Right lobe of liver (tissue), 6 donors: ENCODE data around the gene DLG2. TPM values are rescaled to one million over a fixed set of nuclear protein-coding genes. Genes with fewer than 3 reads are reported as not detected.

ENCODE experiments used
- ATAC-seq, 4 donors: fragments of 200-7000 bp; cut with Tn5 transposase; one replicate each; pipeline ENCODE4 v1.9.1; 2020; ENCODE audit warnings: mild to moderate bottlenecking in 4 of 4, moderate library complexity in 4 of 4
- DNase-seq, 3 donors: peaks; one replicate each; pipeline ENCODE4 v3.0.0-alpha.2; 2020
- H3K27ac ChIP-seq, 3 donors: fragments of 200-600 bp; one replicate each; pipeline ENCODE4 v1.8.0; 2022
- H3K27me3 ChIP-seq, 2 donors: fragments of 200-600 bp; one replicate each; pipeline ENCODE4 v1.8.0; 2022
- H3K36me3 ChIP-seq, 4 donors: fragments of 200-600 bp; sonication (generic) in 1 of 4; one replicate each; pipeline versions ENCODE4 v1.5.1 to v1.8.0; 2017 to 2022; ENCODE audit warnings: control low read depth in 1 of 4
- H3K4me1 ChIP-seq, 4 donors: fragments of 200-600 bp; sonication (generic) in 1 of 4; one replicate each; pipeline versions ENCODE4 v1.5.1 to v1.8.0; 2017 to 2022; ENCODE audit warnings: control low read depth in 1 of 4
- H3K4me3 ChIP-seq, 3 donors: fragments of 200-600 bp; one replicate each; pipeline ENCODE4 v1.8.0; 2022
- H3K9me3 ChIP-seq, 4 donors: fragments of 200-600 bp; sonication (generic) in 1 of 4; one replicate each; pipeline versions ENCODE4 v1.5.1 to v1.8.0; 2017 to 2022; ENCODE audit warnings: control low read depth in 1 of 4
- CTCF ChIP-seq, 4 donors: fragments of 200-600 bp in 3 of 4; fragments of 450-650 bp in 1 of 4; IDR thresholded peaks; one replicate each; pipeline versions ENCODE4 v1.5.1 to v1.8.0; 2016 to 2022; ENCODE audit warnings: antibody characterized with exemption in 4 of 4, mild to moderate bottlenecking in 2 of 4
- POLR2A ChIP-seq: fragments of 450-650 bp; IDR thresholded peaks from one replicate; pipeline ENCODE4 v1.6.1; 2017; ENCODE audit warnings: antibody characterized with exemption, mild to moderate bottlenecking
- WGBS: methylation state at CpG from one replicate; pipeline ENCODE4 v1.1.6; 2018; ENCODE audit warnings: low coverage, low lambda C conversion rate; ENCODE audit not compliant: insufficient coverage; ENCODE audit errors: missing lambda C conversion rate; 5-methylcytosine and 5-hydroxymethylcytosine counted together
- intact Hi-C, 2 donors: fragments of 100-400 bp; cut with DNase I; formaldehyde crosslinking; loops; one replicate each; pipeline versions ENCODE4 v1.11.2 to v1.14.1; 2022
- total RNA-seq, 6 experiments: library from RNA; depleted of rRNA in 2 of 6; stranded (reverse); fragments of >200 nt in 2 of 6; fragmentation: NEBNext Ultra II Directional in 3 of 6; extraction: Animal tissue kit (Norgen Biotek cat#: 25700) in 3 of 6; gene quantifications; one replicate each; pipeline versions ENCODE4 v1.1.0 to v1.2.4, GENCODE V29; 2016 to 2023
- donor health status: DM: no; HTN: yes; CAD: no.
- donor health status: DM: no; HTN: no; CAD: no.
- donor health status: DM: no; HTN: no; CAD: no.
- donor health status: DM: no; HTN: yes; CAD: no.
- donor health status: DM: no; HTN: yes; CAD: no.

The DLG2 gene
- total RNA-seq, 6 experiments from 2014 or later, result 1.2 to 6.4 (median 2.5) TPM

- no peak overlapping the region for H3K4me3 ChIP-seq
- H3K4me1 ChIP-seq, result peaks cover 0 to 8% (median under 1%) of the 10 kb centered on the region in 4 donors
- H3K27ac ChIP-seq, result no peak overlapping the region
- intact Hi-C loops, result no loop called here
- ATAC-seq (no peak), DNase-seq (no peak)
- no peaks in the 10 kb centered on the region for H3K27me3 ChIP-seq
- H3K36me3 ChIP-seq, result no peaks in the 10 kb centered on the region
- no peaks in the 10 kb centered on the region for H3K9me3 ChIP-seq
- TF ChIP-seq CTCF (IDR thresholded peaks at IDR 0.05), result no peak
- no peak for TF ChIP-seq POLR2A
Measured at GRCh38 chr11:84236436-84236835, 1390.7 kb downstream of the DLG2 start.

- ATAC-seq, result no peak
- WGBS, result 76% methylated on average over 4 of the region's 4 CpGs
Measured at GRCh38 chr11:84234462-84235202, 1392.5 kb downstream of the DLG2 start.

GRCh38 chr11:84234011-84234410, 1393.1 kb downstream of the DLG2 start:
- TF ChIP-seq POLR2A, result no peak
- TF ChIP-seq CTCF (IDR thresholded peaks at IDR 0.05), result no peak
- no peak overlapping the region for H3K4me3 ChIP-seq
- no peak overlapping the region for H3K27ac ChIP-seq
- intact Hi-C loops, result no loop called here
- WGBS, result 50% methylated on average over 1 of the region's 2 CpGs
- H3K36me3 ChIP-seq, result no peaks in the 10 kb centered on the region
- DNase-seq (no peak), ATAC-seq (no peak)
- no peaks in the 10 kb centered on the region for H3K4me1 ChIP-seq
- H3K9me3 ChIP-seq, result no peaks in the 10 kb centered on the region
- no peaks in the 10 kb centered on the region for H3K27me3 ChIP-seq

More at GRCh38 chr11:84234462-84235202, 1392.5 kb downstream of the DLG2 start:
- Histone ChIP-seq H3K36me3 (no peaks in the 10 kb centered on the region), H3K4me1 (no peaks in the 10 kb centered on the region), H3K9me3 (no peaks in the 10 kb centered on the region), H3K4me3 (no peak overlapping the region), H3K27me3 (no peaks in the 10 kb centered on the region), H3K27ac (no peak overlapping the region)
- DNase-seq, result no peak
- intact Hi-C loops, result no loop called here
- TF ChIP-seq POLR2A (no peak), CTCF (IDR thresholded peaks at IDR 0.05) (no peak)

GRCh38 chr11:84232511-84232910, 1394.6 kb downstream of the DLG2 start:
- no peak for TF ChIP-seq CTCF (IDR thresholded peaks at IDR 0.05)
- no peak for TF ChIP-seq POLR2A
- Histone ChIP-seq H3K36me3 (no peaks in the 10 kb centered on the region), H3K9me3 (no peaks in the 10 kb centered on the region), H3K4me1 (no peaks in the 10 kb centered on the region), H3K27ac (no peak overlapping the region), H3K27me3 (no peaks in the 10 kb centered on the region), H3K4me3 (no peak overlapping the region)
- no peak for DNase-seq
- ATAC-seq, result no peak
- intact Hi-C loops, result no loop called here

- H3K27me3 ChIP-seq, result no peaks in the 10 kb centered on the region
- peaks cover 0 to 10% (median 0%) of the 10 kb centered on the region in 4 donors for H3K4me1 ChIP-seq
- no peak overlapping the region for H3K27ac ChIP-seq
- H3K36me3 ChIP-seq, result no peaks in the 10 kb centered on the region
- DNase-seq (no peak), ATAC-seq (no peak)
- TF ChIP-seq POLR2A, result no peak
- no peak for TF ChIP-seq CTCF (IDR thresholded peaks at IDR 0.05)
- H3K4me3 ChIP-seq, result no peak overlapping the region
- intact Hi-C loops, result no loop called here
- WGBS, result 79% methylated on average over 3 of the region's 3 CpGs
- H3K9me3 ChIP-seq, result no peaks in the 10 kb centered on the region
Measured at GRCh38 chr11:84230402-84230801, 1396.7 kb downstream of the DLG2 start.
